ENCODE data around the gene HSPA1L.
"Not testable (repeated sequence)": the region's sequence is repeated elsewhere in the genome, so short reads cannot be mapped to it uniquely, and the experiment has no call there.

HSPA1L gene

GRCh38 chr6:31815025-31815838 is at the start of gene HSPA1L, which contains the start of gene HSPA1A:
Gene HSPA1L (minus strand): TSS chr6:31815283. CDS start chr6:31811972, 3,311 bp downstream.
Gene HSPA1A (plus strand): TSS chr6:31815543. CDS start chr6:31815757, 214 bp downstream.
- peak; percentile 92 for DNase-seq

GRCh38 chr6:31864818-31865204 is 49.7 kb upstream of the HSPA1L start:
- DNase-seq, result no peak

GRCh38 chr6:31864123-31864562 is 49.1 kb upstream of the HSPA1L start:
- DNase-seq, result not testable (repeated sequence)

GRCh38 chr6:31862344-31863235 is 47.5 kb upstream of the HSPA1L start, which contains the start of gene NEU1:
Gene NEU1 (minus strand): TSS chr6:31862821. CDS start chr6:31862776, 45 bp downstream.
- DNase-seq, result peak; percentile 98

GRCh38 chr6:31861919-31862343 is 46.8 kb upstream of the HSPA1L start:
- no peak for DNase-seq

GRCh38 chr6:31861150-31861549 is 46.1 kb upstream of the HSPA1L start:
- DNase-seq, result no peak

GRCh38 chr6:31860349-31860748 is 45.3 kb upstream of the HSPA1L start:
- no peak for DNase-seq

GRCh38 chr6:31859923-31860322 is 44.8 kb upstream of the HSPA1L start:
- DNase-seq, result no peak

GRCh38 chr6:31858707-31859106 is 43.6 kb upstream of the HSPA1L start:
- DNase-seq, result no peak

GRCh38 chr6:31857774-31858173 is 42.7 kb upstream of the HSPA1L start:
- DNase-seq, result not testable (repeated sequence)

- DNase-seq, result not testable (repeated sequence)
Observed at GRCh38 chr6:31851980-31852718, 37.1 kb upstream of the HSPA1L start.

GRCh38 chr6:31851485-31851832 is 36.4 kb upstream of the HSPA1L start:
- DNase-seq, result no peak

- no peak for DNase-seq
Observed at GRCh38 chr6:31850765-31851484, 35.8 kb upstream of the HSPA1L start.

- DNase-seq, result no peak
Observed at GRCh38 chr6:31847276-31847978, 32.3 kb upstream of the HSPA1L start.

- DNase-seq, result no peak
Observed at GRCh38 chr6:31844507-31844906, 29.4 kb upstream of the HSPA1L start.

- DNase-seq, result no peak
Observed at GRCh38 chr6:31842053-31842452, 27.0 kb upstream of the HSPA1L start.

- DNase-seq, result not testable (repeated sequence)
Observed at GRCh38 chr6:31839779-31840126, 24.7 kb upstream of the HSPA1L start.

GRCh38 chr6:31838968-31839367 is 23.9 kb upstream of the HSPA1L start:
- DNase-seq, result no peak

GRCh38 chr6:31838114-31838553 is 23.1 kb upstream of the HSPA1L start:
- DNase-seq, result not testable (repeated sequence)

GRCh38 chr6:31837369-31838113 is 22.5 kb upstream of the HSPA1L start:
- no peak for DNase-seq

Data from DMS79 treated with DMSO at 0.1 percent for 48 hours (cell line).